Osteoblast (primary cell): ENCODE data around the gene NARF. TPM values are rescaled to one million over a fixed set of nuclear protein-coding genes. Genes with fewer than 3 reads are reported as not detected.
"Not testable (repeated sequence)": the region's sequence is repeated elsewhere in the genome, so short reads cannot be mapped to it uniquely, and the experiment has no call there.

ENCODE experiments used
- DNase-seq: peaks from one replicate; pipeline ENCODE4 v3.0.0; 2011; ENCODE audit warnings: low spot score, mixed read lengths; ENCODE audit not compliant: insufficient read length; ENCODE audit errors: missing footprints
- H2AFZ ChIP-seq: 2 replicates; pipeline ENCODE4 v1.6.0; 2011; ENCODE audit warnings: mild to moderate bottlenecking, low read length
- H3K27ac ChIP-seq: 2 replicates; pipeline ENCODE4 v1.5.1; 2011; ENCODE audit warnings: mild to moderate bottlenecking, low read depth, low read length, moderate library complexity
- H3K27me3 ChIP-seq: 2 replicates; pipeline ENCODE4 v1.6.0; 2012; ENCODE audit warnings: mild to moderate bottlenecking, control low read depth, inconsistent platforms, low read length, moderate library complexity; ENCODE audit not compliant: insufficient read depth
- H3K36me3 ChIP-seq: 2 replicates; pipeline ENCODE4 v1.5.1; 2011; ENCODE audit warnings: mild to moderate bottlenecking, low read length, control low read depth, moderate library complexity; ENCODE audit not compliant: insufficient read depth
- H3K4me1 ChIP-seq: 2 replicates; pipeline ENCODE4 v1.5.1; 2011; ENCODE audit warnings: mild to moderate bottlenecking, low read length, control low read depth, moderate library complexity; ENCODE audit not compliant: insufficient read depth
- H3K4me2 ChIP-seq: 2 replicates; pipeline ENCODE4 v1.6.0; 2011; ENCODE audit warnings: mild to moderate bottlenecking, low read length; ENCODE audit not compliant: insufficient read depth
- H3K4me3 ChIP-seq: fragments of 200-600 bp; sonication (generic); 3 replicates; pipeline ENCODE4 v1.5.1; 2012; ENCODE audit warnings: mild to moderate bottlenecking, low read length, inconsistent platforms; ENCODE audit not compliant: insufficient read depth
- H3K79me2 ChIP-seq: 2 replicates; pipeline ENCODE4 v1.6.0; 2012; ENCODE audit warnings: mild to moderate bottlenecking, low read length, control low read depth, inconsistent platforms; ENCODE audit not compliant: insufficient read depth
- H3K9me3 ChIP-seq: 2 replicates; pipeline ENCODE4 v1.5.1; 2011; ENCODE audit warnings: low read depth, low read length, control low read depth
- H4K20me1 ChIP-seq: 2 replicates; pipeline ENCODE4 v1.6.0; 2012; ENCODE audit warnings: mild to moderate bottlenecking, low read length, control low read depth; ENCODE audit not compliant: insufficient read depth
- total RNA-seq: library from RNA; depleted of rRNA; stranded (reverse); fragments of >200 nt; gene quantifications from 2 replicates; pipeline ENCODE4 v1.2.3, GENCODE V29; 2012
- TF ChIP-seq, protein P1 (sequence below): IDR thresholded peaks from 2 replicates; pipeline ENCODE4 v1.5.1; 2011; ENCODE audit warnings: mild to moderate bottlenecking, low read depth, low read length, moderate library complexity; ENCODE audit errors: extremely low read depth

NARF gene
- total RNA-seq, 1 donor: 34.4 TPM

DNA sequence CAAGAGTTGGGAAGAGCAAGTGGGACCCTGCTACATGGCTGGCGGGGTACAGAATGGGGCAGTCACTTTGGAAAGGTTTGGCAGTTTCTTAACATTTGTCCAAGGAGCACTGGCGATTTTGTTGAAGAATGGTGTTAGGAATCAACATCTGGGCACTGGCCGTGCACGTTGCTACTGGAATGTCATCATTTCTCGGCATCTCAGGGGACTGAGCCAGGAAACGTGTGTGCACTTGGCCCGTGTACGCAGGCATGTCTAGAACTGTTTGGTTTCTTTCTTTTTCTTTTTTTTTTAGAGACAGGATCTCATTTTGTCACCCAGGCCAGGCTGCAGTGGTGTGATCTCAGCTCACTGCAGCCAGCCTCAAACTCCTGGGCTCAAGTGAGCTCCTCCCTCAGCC, 43.7 kb downstream of the NARF start:
- Histone ChIP-seq H3K27ac (no peak overlapping the region), H3K36me3 (no peaks in the 10 kb centered on the region), H4K20me1 (no peaks in the 10 kb centered on the region), H3K4me1 (peaks cover 8% of the 10 kb centered on the region), H3K9me3 (no peaks in the 10 kb centered on the region), H3K79me2 (no peaks in the 10 kb centered on the region), H3K27me3 (no peaks in the 10 kb centered on the region), H3K4me3 (no peak overlapping the region), H2AFZ (no peak overlapping the region), H3K4me2 (no peak overlapping the region)
- TF ChIP-seq, protein P1, sequence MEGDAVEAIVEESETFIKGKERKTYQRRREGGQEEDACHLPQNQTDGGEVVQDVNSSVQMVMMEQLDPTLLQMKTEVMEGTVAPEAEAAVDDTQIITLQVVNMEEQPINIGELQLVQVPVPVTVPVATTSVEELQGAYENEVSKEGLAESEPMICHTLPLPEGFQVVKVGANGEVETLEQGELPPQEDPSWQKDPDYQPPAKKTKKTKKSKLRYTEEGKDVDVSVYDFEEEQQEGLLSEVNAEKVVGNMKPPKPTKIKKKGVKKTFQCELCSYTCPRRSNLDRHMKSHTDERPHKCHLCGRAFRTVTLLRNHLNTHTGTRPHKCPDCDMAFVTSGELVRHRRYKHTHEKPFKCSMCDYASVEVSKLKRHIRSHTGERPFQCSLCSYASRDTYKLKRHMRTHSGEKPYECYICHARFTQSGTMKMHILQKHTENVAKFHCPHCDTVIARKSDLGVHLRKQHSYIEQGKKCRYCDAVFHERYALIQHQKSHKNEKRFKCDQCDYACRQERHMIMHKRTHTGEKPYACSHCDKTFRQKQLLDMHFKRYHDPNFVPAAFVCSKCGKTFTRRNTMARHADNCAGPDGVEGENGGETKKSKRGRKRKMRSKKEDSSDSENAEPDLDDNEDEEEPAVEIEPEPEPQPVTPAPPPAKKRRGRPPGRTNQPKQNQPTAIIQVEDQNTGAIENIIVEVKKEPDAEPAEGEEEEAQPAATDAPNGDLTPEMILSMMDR: no peak
- peak; percentile 62 for DNase-seq

GRCh38 chr17:82503094-82503727, 44.7 kb downstream of the NARF start:
- Histone ChIP-seq H3K4me2 (no peak overlapping the region), H4K20me1 (no peaks in the 10 kb centered on the region), H3K27me3 (no peaks in the 10 kb centered on the region), H2AFZ (no peak overlapping the region), H3K27ac (no peak overlapping the region), H3K79me2 (no peaks in the 10 kb centered on the region), H3K4me3 (no peak overlapping the region), H3K36me3 (no peaks in the 10 kb centered on the region), H3K4me1 (peaks cover 4% of the 10 kb centered on the region), H3K9me3 (no peaks in the 10 kb centered on the region)
- no peak for DNase-seq
- TF ChIP-seq, protein P1: no peak

DNA sequence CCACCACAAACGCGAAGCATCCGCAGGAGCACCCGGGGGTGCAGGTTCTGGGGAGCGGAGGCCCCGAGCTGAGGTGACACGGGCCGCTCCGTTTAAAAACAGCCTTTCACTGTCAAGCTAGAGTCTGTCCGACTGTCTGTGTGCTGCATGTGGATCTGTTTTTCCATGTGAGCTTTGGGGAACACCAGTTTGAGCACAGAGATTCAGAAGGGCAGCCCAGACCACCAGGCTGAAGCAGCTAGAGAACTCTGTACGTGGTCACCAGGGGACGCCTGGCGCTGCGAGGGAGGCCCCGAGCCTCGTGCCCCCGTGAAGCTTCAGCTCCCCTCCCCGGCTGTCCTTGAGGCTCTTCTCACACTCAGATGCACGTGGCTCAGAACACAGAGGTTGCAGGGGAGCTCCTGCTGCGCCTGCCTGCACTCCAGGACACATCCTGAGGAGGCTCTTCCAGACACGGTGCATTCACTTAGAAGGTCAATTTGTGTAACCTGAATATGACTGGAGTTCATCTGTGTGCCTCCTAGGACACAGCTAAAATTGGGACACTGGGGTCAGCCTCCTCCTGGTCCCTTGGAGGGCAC, 45.3 kb downstream of the NARF start:
- no peak overlapping the region for H3K4me2 ChIP-seq
- no peaks in the 10 kb centered on the region for H3K36me3 ChIP-seq
- H3K9me3 ChIP-seq: no peaks in the 10 kb centered on the region
- H2AFZ ChIP-seq: no peak overlapping the region
- H4K20me1 ChIP-seq: no peaks in the 10 kb centered on the region
- no peak overlapping the region for H3K27ac ChIP-seq
- H3K79me2 ChIP-seq: no peaks in the 10 kb centered on the region
- TF ChIP-seq, protein P1: no peak
- no peaks in the 10 kb centered on the region for H3K27me3 ChIP-seq
- H3K4me3 ChIP-seq: no peak overlapping the region
- peaks cover 4% of the 10 kb centered on the region for H3K4me1 ChIP-seq
- no peak for DNase-seq

DNA sequence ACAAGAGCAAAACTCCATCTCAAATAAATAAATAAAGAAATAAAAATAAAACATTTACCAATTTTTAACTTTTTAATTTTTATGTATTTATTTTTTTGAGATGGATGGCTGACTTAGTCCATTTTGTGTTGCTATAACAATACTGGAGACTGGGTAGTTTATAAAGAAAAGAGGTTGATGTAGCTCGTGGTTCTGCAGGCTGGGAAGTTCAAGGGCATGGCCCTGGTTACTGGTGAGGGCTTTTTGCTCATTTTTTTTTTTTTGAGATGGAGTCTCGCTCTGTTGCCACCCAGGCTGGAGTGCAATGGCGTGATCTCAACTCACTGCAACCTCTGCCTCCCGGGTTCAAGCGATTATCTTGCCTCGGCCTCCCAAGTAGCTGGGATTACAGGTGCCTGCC, 46.8 kb downstream of the NARF start:
- H2AFZ ChIP-seq: no peak overlapping the region
- no peaks in the 10 kb centered on the region for H3K9me3 ChIP-seq
- H3K79me2 ChIP-seq: no peaks in the 10 kb centered on the region
- H3K36me3 ChIP-seq: no peaks in the 10 kb centered on the region
- no peak for DNase-seq
- H3K4me3 ChIP-seq: no peak overlapping the region
- no peak overlapping the region for H3K4me2 ChIP-seq
- TF ChIP-seq, protein P1: no peak
- H3K27me3 ChIP-seq: no peaks in the 10 kb centered on the region
- H4K20me1 ChIP-seq: no peaks in the 10 kb centered on the region
- no peak overlapping the region for H3K27ac ChIP-seq
- no peaks in the 10 kb centered on the region for H3K4me1 ChIP-seq

- not testable (repeated sequence) for H4K20me1 ChIP-seq, H3K4me3 ChIP-seq, H3K27ac ChIP-seq, H2AFZ ChIP-seq, H3K4me1 ChIP-seq, H3K36me3 ChIP-seq, H3K4me2 ChIP-seq, H3K9me3 ChIP-seq, DNase-seq, H3K79me2 ChIP-seq, H3K27me3 ChIP-seq
These were observed 47.9 kb downstream of the NARF start for GRCh38 chr17:82506402-82506801.
